K562 (cell line): ENCODE results near the gene LAMA5. TPM values are rescaled to one million over a fixed set of nuclear protein-coding genes. Genes with fewer than 3 reads are reported as not detected.
A peak's percentile ranks its signal among the peaks of the same experiment; 100 is the strongest.

Experiments
- ATAC-seq: fragments of 200-7000 bp; cut with Tn5 transposase; 3 replicates; pipeline ENCODE4 v1.9.1; 2020; ENCODE audit warnings: moderate library complexity
- BruUV-seq: library from RNA; stranded (reverse); fragments of 400-500 nt; replicated peaks from 2 replicates; lab custom pipeline; 2021; lab: Mats Ljungman, UMichigan
- CTCF ChIA-PET: fragments of 300-600 bp; formaldehyde crosslinking; extraction: SDS; loops from one replicate; lab custom pipeline; 2021; ENCODE audit warnings: low intra/inter-chr PET ratio; lab: Yijun Ruan, JAX
- POLR2A ChIA-PET: fragments of 300-600, 350-650 bp; sonication (Branson Sonifier 250); formaldehyde crosslinking; extraction: SDS; loops from one replicate; lab custom pipeline; 2021; ENCODE audit warnings: antibody characterized with exemption, inconsistent platforms; lab: Yijun Ruan, JAX
- DNase-seq, 4 experiments: peaks; one replicate each; pipeline versions ENCODE4 v3.0.0 to v3.0.0-alpha.2; 2011 to 2018; ENCODE audit warnings: low spot score in 3 of 4, mixed read lengths in 3 of 4; ENCODE audit errors: extremely low read depth in 1 of 4
- FAIRE-seq: peaks from 2 replicates; lab custom pipeline; 2011; peaks lifted over from hg19 to GRCh38; lab: Jason Lieb, UNC
- H2AFZ ChIP-seq: 2 replicates; pipeline ENCODE4 v1.6.0; 2011; ENCODE audit warnings: low read depth, low read length, control low read depth, inconsistent platforms
- H3K27ac ChIP-seq: fragments of 200-600 bp; 3 replicates; pipeline ENCODE4 v1.8.0; 2011; ENCODE audit warnings: low read depth, mild to moderate bottlenecking, control low read depth, inconsistent platforms, low read length, moderate library complexity, mixed read lengths; ENCODE audit errors: extremely low read depth
- H3K27me3 ChIP-seq, 2 experiments: fragments of 300-600 bp in 1 of 2; 2 replicates in 1 of 2; 3 replicates in 1 of 2; pipeline versions ENCODE4 v1.6.0 to v1.8.0; 2011; ENCODE audit warnings: inconsistent platforms in 2 of 2, low read length in 2 of 2, mild to moderate bottlenecking in 1 of 2, mixed read lengths in 1 of 2, moderate library complexity in 1 of 2; ENCODE audit not compliant: control insufficient read depth in 2 of 2, insufficient read depth in 2 of 2
- H3K36me3 ChIP-seq: fragments of 300-600 bp; 3 replicates; pipeline ENCODE4 v1.8.0; 2011; ENCODE audit warnings: mild to moderate bottlenecking, low read length, inconsistent platforms; ENCODE audit not compliant: control insufficient read depth, insufficient read depth
- H3K4me1 ChIP-seq, 2 experiments: fragments of 200-600 bp in 1 of 2; replicated peaks in 1 of 2; 2 replicates in 1 of 2; 3 replicates in 1 of 2; pipeline versions ENCODE4 v1.5.1 to v1.8.0; 2011; ENCODE audit warnings: inconsistent platforms in 2 of 2, low read length in 2 of 2, mild to moderate bottlenecking in 1 of 2, mixed read lengths in 1 of 2, moderate library complexity in 1 of 2; ENCODE audit not compliant: control insufficient read depth in 2 of 2, insufficient read depth in 2 of 2
- H3K4me2 ChIP-seq: 2 replicates; pipeline ENCODE4 v1.6.1; 2011; ENCODE audit warnings: low read length, control low read depth, inconsistent platforms, mixed read lengths; ENCODE audit not compliant: insufficient read depth
- H3K4me3 ChIP-seq: fragments of 200-600 bp; sonication (generic), shearing (Covaris generic); 2 replicates; pipeline ENCODE4 v1.5.1; 2016; ENCODE audit warnings: control low read depth, inconsistent platforms
- H3K79me2 ChIP-seq: fragments of 200-600 bp; 3 replicates; pipeline ENCODE4 v1.8.0; 2011; ENCODE audit warnings: low read length, inconsistent platforms; ENCODE audit not compliant: control insufficient read depth, insufficient read depth
- H3K9ac ChIP-seq, 2 experiments: 2 replicates each; pipeline versions ENCODE4 v1.6.0 to v1.6.1; 2011; ENCODE audit warnings: low read depth in 2 of 2, low read length in 2 of 2, control low read depth in 1 of 2, inconsistent platforms in 1 of 2, mild to moderate bottlenecking in 1 of 2, mixed read lengths in 1 of 2; ENCODE audit not compliant: insufficient read depth in 1 of 2
- H3K9me1 ChIP-seq: one replicate; pipeline ENCODE4 v1.6.0; 2011; ENCODE audit warnings: inconsistent platforms, mild to moderate bottlenecking, low read length, moderate library complexity; ENCODE audit not compliant: control insufficient read depth, insufficient read depth
- H3K9me3 ChIP-seq: replicated peaks from 2 replicates; pipeline ENCODE4 v1.5.1; 2011; ENCODE audit warnings: low read depth, low read length, inconsistent platforms; ENCODE audit not compliant: control insufficient read depth, insufficient read depth
- H4K20me1 ChIP-seq: replicated peaks from 2 replicates; pipeline ENCODE4 v1.6.1; 2011; ENCODE audit warnings: low read length, inconsistent platforms, mixed read lengths; ENCODE audit not compliant: control insufficient read depth, insufficient read depth
- ARID1B ChIP-seq: fragments of 450-650 bp; IDR thresholded peaks from 2 replicates; pipeline ENCODE4 v1.6.1; 2016; ENCODE audit warnings: antibody characterized with exemption, mild to moderate bottlenecking, inconsistent platforms
- CBFA2T3 ChIP-seq: fragments of 450-650 bp; IDR thresholded peaks from 2 replicates; pipeline ENCODE4 v1.6.1; 2017
- EP400 ChIP-seq: fragments of 450-650 bp; IDR thresholded peaks from 2 replicates; pipeline ENCODE4 v1.6.1; 2017; ENCODE audit warnings: antibody characterized with exemption, mild to moderate bottlenecking, moderate library complexity
- FOXK2 ChIP-seq, 2 experiments: fragments of 450-650 bp; IDR thresholded peaks in 1 of 2; conservative IDR thresholded peaks in 1 of 2; 2 replicates each; pipeline ENCODE4 v1.6.1; 2016; ENCODE audit warnings: low read depth in 2 of 2, mild to moderate bottlenecking in 1 of 2
- GATA2 ChIP-seq: sonication (generic); formaldehyde crosslinking; IDR thresholded peaks from 2 replicates; pipeline ENCODE4 v1.4.0; 2020; ENCODE audit warnings: mild to moderate bottlenecking, missing genetic modification reagents
- KAT2B ChIP-seq: IDR thresholded peaks from one replicate; pipeline ENCODE4 v1.6.1; 2012; ENCODE audit warnings: low read depth, mild to moderate bottlenecking, control low read depth, inconsistent platforms, low read length, moderate library complexity
- RFX1 ChIP-seq: fragments of 450-650 bp; IDR thresholded peaks from 2 replicates; pipeline ENCODE4 v1.6.1; 2016; ENCODE audit warnings: mild to moderate bottlenecking, moderate library complexity
- SIRT6 ChIP-seq: IDR thresholded peaks from one replicate; pipeline ENCODE4 v1.6.1; 2012; ENCODE audit warnings: low read depth, mild to moderate bottlenecking, control low read depth, inconsistent platforms, low read length, moderate library complexity
- TBP ChIP-seq: optimal IDR thresholded peaks from 2 replicates; pipeline ENCODE3; 2011; ENCODE audit warnings: low read depth, low read length, improper control_type of control experiment
- ZNF121 ChIP-seq: sonication (generic); formaldehyde crosslinking; conservative IDR thresholded peaks from 2 replicates; pipeline ENCODE4 v1.8.0; 2022; ENCODE audit warnings: missing genetic modification reagents
- ZNF184 ChIP-seq: sonication (generic); formaldehyde crosslinking; IDR thresholded peaks from 2 replicates; pipeline ENCODE4 v1.5.0; 2020; ENCODE audit warnings: missing genetic modification reagents
- ZNF589 ChIP-seq: fragments of 200-800 bp; sonication (Bioruptor generic); IDR thresholded peaks from 2 replicates; pipeline ENCODE4 v1.6.1; 2016; ENCODE audit warnings: low read depth, missing genetic modification characterization, missing compliant biosample characterization
- ZNF76 ChIP-seq: fragments of 250-450 bp; sonication (Bioruptor Pico); IDR thresholded peaks from 2 replicates; pipeline ENCODE4 v1.4.0; 2020; ENCODE audit warnings: mild to moderate bottlenecking, moderate library complexity, borderline replicate concordance
- WGBS: fragments of 100-300 bp; shearing (Covaris generic); methylation state at CpG from one replicate; pipeline ENCODE4 v1.1.6; 2016; ENCODE audit warnings: low coverage, mixed read lengths; ENCODE audit not compliant: insufficient coverage; ENCODE audit errors: missing lambda C conversion rate; 5-methylcytosine and 5-hydroxymethylcytosine counted together
- in situ Hi-C: fragments of 300-500 bp; cut with MboI; formaldehyde crosslinking; loops from 4 replicates; pipeline ENCODE4 v1.15.0; 2018; ENCODE audit warnings: inconsistent platforms, mixed read lengths
- intact Hi-C: fragments of 100-400 bp; cut with micrococcal nuclease; formaldehyde crosslinking; loops from 2 replicates; pipeline ENCODE4 v1.14.2; 2022
- polyA plus RNA-seq, 8 experiments: library from polyadenylated mRNA; depleted of rRNA in 4 of 8; stranded (reverse) in 5 of 8; unstranded in 3 of 8; fragments of >200 nt; fragmentation: Nextera tagmentation in 2 of 8; fragmentation: Illumina TruSeq in 1 of 8; extraction: Ambion mirVana in 2 of 8; extraction: Trizol in 1 of 8; gene quantifications; 2 replicates each; pipeline versions ENCODE4 v1.2.1 to v1.2.3, GENCODE V29; 2011 to 2014; ENCODE audit warnings: inconsistent platforms in 1 of 8, missing spikeins in 1 of 8
- total RNA-seq, 7 experiments: library from RNA; depleted of rRNA in 6 of 7; stranded (reverse); fragments of >200 nt in 6 of 7; fragmentation: Illumina TruSeq in 2 of 7; extraction: Trizol in 2 of 7; gene quantifications; 2 replicates each; pipeline versions ENCODE4 v1.2.1 to v1.2.3, GENCODE V29; 2011 to 2021; ENCODE audit warnings: low replicate concordance in 1 of 7
- TF ChIP-seq, protein P1 (sequence below): sonication (generic); formaldehyde crosslinking; IDR thresholded peaks from 2 replicates; pipeline ENCODE4 v1.8.0; 2022; ENCODE audit warnings: mild to moderate bottlenecking, low read depth, missing genetic modification reagents
- TF ChIP-seq, protein P2 (sequence below): fragments of 250-450 bp; sonication (Bioruptor Pico); IDR thresholded peaks from 2 replicates; pipeline ENCODE4 v1.8.0; 2021; ENCODE audit warnings: mild to moderate bottlenecking, moderate library complexity

The LAMA5 gene
- total and polyA plus RNA-seq, 9 of the 15 experiments (the other 6 are each of a cell fraction or from before 2014, with no cell fraction given) = 0.31 to 101 (median 7.8) TPM

DNA sequence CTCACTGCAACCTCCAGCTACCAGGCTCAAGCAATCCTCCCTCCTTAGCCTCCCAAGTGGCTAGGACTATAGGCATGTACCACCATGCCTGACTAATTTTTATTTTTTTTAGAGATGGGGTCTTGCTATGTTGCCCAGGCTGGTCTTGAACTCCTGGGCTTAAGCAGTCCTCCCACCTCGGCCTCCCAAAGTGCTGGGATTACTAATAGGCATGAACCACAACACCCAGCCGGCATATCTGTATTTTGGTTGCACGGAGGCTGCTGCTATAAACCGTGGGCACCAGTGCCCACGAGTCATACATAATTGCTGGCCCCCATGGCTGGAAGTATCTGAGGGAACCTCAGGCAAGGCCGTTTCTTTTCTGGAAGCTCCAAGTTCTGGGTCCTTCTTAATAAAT lies 82.7 kb downstream of the LAMA5 start:
- Histone ChIP-seq H3K9me3 (no peaks in the 10 kb centered on the region), H3K79me2 (no peaks in the 10 kb centered on the region), H2AFZ (no peak overlapping the region), H3K27me3 (no peaks in the 10 kb centered on the region), H3K4me1 (peaks cover 0 to 9% of the 10 kb centered on the region in 2 experiments; a peak in 1 of 5 replicates), H3K9me1 (no peaks in the 10 kb centered on the region), H3K4me3 (no peak overlapping the region), H3K36me3 (peaks cover 43% of the 10 kb centered on the region; the same call in 2 of the 3 replicates), H3K27ac (no peak overlapping the region), H4K20me1 (no peaks in the 10 kb centered on the region), H3K9ac (no peak overlapping the region), H3K4me2 (no peak overlapping the region)
- ATAC-seq (no peak), FAIRE-seq (no peak), DNase-seq (no peak)
- BruUV-seq = no TSS peak
- in situ Hi-C loops (no loop called here), intact Hi-C loops (no loop called here)
- POLR2A ChIA-PET = interaction anchor here (0.7 to 1.0 kb wide), 2 partner anchors 10 to 102 kb away, joined by 3 to 4 read pairs; partner anchors contain the start of gene RPS21
- WGBS = 60% methylated on average over 6 of the region's 6 CpGs
- TF ChIP-seq ZNF76 (no peak), ZNF121 (peak; percentile 66)
- CTCF ChIA-PET = no interaction called here

DNA sequence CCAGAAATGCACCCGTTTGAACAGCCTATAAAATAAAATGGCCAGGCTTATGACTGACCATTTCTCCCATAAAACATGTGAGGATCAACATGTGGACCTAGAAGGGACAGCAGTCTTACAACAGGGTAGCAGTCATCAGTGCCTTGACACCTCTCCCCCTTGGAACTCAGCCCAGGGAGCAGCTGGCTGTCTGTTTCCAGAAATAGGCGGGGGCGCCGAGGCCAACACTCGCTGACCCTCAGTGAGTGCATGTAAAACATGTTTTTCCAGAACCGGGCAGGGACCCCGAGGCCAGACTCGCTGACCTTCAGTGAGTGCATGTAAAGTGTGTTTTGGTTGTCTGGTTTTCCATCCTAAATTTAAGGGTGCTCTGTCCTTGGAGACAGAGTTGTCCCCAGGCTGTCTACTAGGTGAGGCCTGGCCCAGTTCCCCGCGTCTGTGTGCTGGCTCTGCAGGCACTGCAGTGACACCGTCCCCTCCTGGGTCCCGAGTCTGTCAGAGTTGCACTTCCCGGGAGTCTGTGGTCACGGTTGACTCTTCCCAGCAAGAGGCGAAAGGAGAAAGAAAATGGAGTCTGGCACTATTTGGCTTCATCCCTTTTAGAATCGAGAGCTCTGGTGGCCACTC lies 84.1 kb downstream of the LAMA5 start:
- no TSS peak for BruUV-seq
- peaks cover 49% of the 10 kb centered on the region; the same call in 2 of the 3 replicates for H3K36me3 ChIP-seq
- POLR2A ChIA-PET = no interaction called here
- FAIRE-seq (no peak), ATAC-seq (no peak), DNase-seq (no peak)
- CTCF ChIA-PET = no interaction called here
- 79% methylated on average over 14 of the region's 16 CpGs for WGBS
- no peaks in the 10 kb centered on the region for H3K9me1 ChIP-seq
- in situ Hi-C loops = no loop called here
- no peak overlapping the region for H3K4me3 ChIP-seq
- no peak overlapping the region for H3K9ac ChIP-seq
- intact Hi-C loops = no loop called here
- no peaks in the 10 kb centered on the region for H3K27me3 ChIP-seq
- no peaks in the 10 kb centered on the region for H3K79me2 ChIP-seq
- no peaks in the 10 kb centered on the region for H3K9me3 ChIP-seq
- no peaks in the 10 kb centered on the region for H4K20me1 ChIP-seq
- no peak overlapping the region for H2AFZ ChIP-seq
- H3K4me1 ChIP-seq = peaks cover 0 to 9% of the 10 kb centered on the region in 2 experiments; a peak in 1 of 5 replicates
- no peak overlapping the region for H3K27ac ChIP-seq
- H3K4me2 ChIP-seq = no peak overlapping the region
- TF ChIP-seq GATA2 (CRISPR knock-in tag) (no peak), FOXK2 (conservative IDR thresholded peaks at IDR 0.05 in 1 of 2, IDR thresholded peaks at IDR 0.05 in 1 of 2; ENCODE audit: low read depth in 2 of 2) (no peak), CBFA2T3 (no peak), ARID1B (no peak), KAT2B (no peak), EP400 (no peak), RFX1 (no peak), ZNF589 (no peak), ZNF184 (CRISPR knock-in tag) (no peak), SIRT6 (no peak), TBP (no peak)
- TF ChIP-seq, protein P1, sequence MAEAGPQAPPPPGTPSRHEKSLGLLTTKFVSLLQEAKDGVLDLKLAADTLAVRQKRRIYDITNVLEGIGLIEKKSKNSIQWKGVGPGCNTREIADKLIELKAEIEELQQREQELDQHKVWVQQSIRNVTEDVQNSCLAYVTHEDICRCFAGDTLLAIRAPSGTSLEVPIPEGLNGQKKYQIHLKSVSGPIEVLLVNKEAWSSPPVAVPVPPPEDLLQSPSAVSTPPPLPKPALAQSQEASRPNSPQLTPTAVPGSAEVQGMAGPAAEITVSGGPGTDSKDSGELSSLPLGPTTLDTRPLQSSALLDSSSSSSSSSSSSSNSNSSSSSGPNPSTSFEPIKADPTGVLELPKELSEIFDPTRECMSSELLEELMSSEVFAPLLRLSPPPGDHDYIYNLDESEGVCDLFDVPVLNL (CRISPR knock-in tag) = no peak
- TF ChIP-seq, protein P2, sequence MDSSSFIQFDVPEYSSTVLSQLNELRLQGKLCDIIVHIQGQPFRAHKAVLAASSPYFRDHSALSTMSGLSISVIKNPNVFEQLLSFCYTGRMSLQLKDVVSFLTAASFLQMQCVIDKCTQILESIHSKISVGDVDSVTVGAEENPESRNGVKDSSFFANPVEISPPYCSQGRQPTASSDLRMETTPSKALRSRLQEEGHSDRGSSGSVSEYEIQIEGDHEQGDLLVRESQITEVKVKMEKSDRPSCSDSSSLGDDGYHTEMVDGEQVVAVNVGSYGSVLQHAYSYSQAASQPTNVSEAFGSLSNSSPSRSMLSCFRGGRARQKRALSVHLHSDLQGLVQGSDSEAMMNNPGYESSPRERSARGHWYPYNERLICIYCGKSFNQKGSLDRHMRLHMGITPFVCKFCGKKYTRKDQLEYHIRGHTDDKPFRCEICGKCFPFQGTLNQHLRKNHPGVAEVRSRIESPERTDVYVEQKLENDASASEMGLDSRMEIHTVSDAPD (CRISPR knock-in tag) = no peak
